WI38 (cell line): ENCODE measurements around the gene INPP5A.
"Not testable (repeated sequence)": the region's sequence is repeated elsewhere in the genome, so short reads cannot be mapped to it uniquely, and the experiment has no call there.

ENCODE experiments used
- H3K4me3 ChIP-seq: 2 replicates; pipeline ENCODE4 v1.5.1; 2011; ENCODE audit warnings: low read depth, mild to moderate bottlenecking, control low read depth, low read length
- CTCF ChIP-seq: IDR thresholded peaks from 2 replicates; pipeline ENCODE4 v1.5.1; 2012; ENCODE audit warnings: low read depth, mild to moderate bottlenecking, control low read depth, low read length

INPP5A gene

GRCh38 chr10:132792796-132793195 lies 255.2 kb downstream of the INPP5A start:
- no peak for TF ChIP-seq CTCF
- H3K4me3 ChIP-seq = no peak overlapping the region

GRCh38 chr10:132793213-132793612 lies 255.6 kb downstream of the INPP5A start:
- no peak overlapping the region for H3K4me3 ChIP-seq
- TF ChIP-seq CTCF = no peak

- no peak for TF ChIP-seq CTCF
- no peak overlapping the region for H3K4me3 ChIP-seq
These were observed 256.6 kb downstream of the INPP5A start for GRCh38 chr10:132793871-132794849.

GRCh38 chr10:132796846-132797245 lies 259.3 kb downstream of the INPP5A start:
- H3K4me3 ChIP-seq = no peak overlapping the region
- TF ChIP-seq CTCF = no peak

- not testable (repeated sequence) for H3K4me3 ChIP-seq
These were observed 260.4 kb downstream of the INPP5A start for GRCh38 chr10:132797986-132798385.

GRCh38 chr10:132798403-132798802 lies 260.8 kb downstream of the INPP5A start:
- TF ChIP-seq CTCF = no peak
- no peak overlapping the region for H3K4me3 ChIP-seq

- H3K4me3 ChIP-seq = no peak overlapping the region
- no peak for TF ChIP-seq CTCF
These were observed 261.3 kb downstream of the INPP5A start for GRCh38 chr10:132798876-132799275.
